ENCODE measurements around the gene SLC52A1.

Gene SLC52A1

GRCh38 chr17:5022171-5022711, 13.0 kb downstream of the SLC52A1 start:
- TF ChIP-seq REST (IDR thresholded peaks at IDR 0.05; ENCODE audit: insufficient read depth in 1 of 2, low read depth in 2 of 2, low read length in 2 of 2): no peak

- TF ChIP-seq SIN3A (IDR thresholded peaks at IDR 0.05; ENCODE audit: borderline replicate concordance, insufficient read depth, low read length) (no peak), POLR2AphosphoS5 (IDR thresholded peaks at IDR 0.05; ENCODE audit: low read depth, low read length) (no peak), FOXP2 (optimal IDR thresholded peaks at IDR 0.05; ENCODE audit: borderline replicate concordance, extremely low read depth, extremely low read length, insufficient read depth) (no peak), TAF1 (IDR thresholded peaks at IDR 0.05; ENCODE audit: borderline replicate concordance, insufficient read depth, low read length) (no peak), REST (IDR thresholded peaks at IDR 0.05; ENCODE audit: insufficient read depth in 1 of 2, low read depth in 2 of 2, low read length in 2 of 2) (no peak)
Measured at GRCh38 chr17:5020502-5021023, 14.7 kb downstream of the SLC52A1 start.

GRCh38 chr17:5019475-5019956, 15.7 kb downstream of the SLC52A1 start:
- TF ChIP-seq FOXP2 (optimal IDR thresholded peaks at IDR 0.05; ENCODE audit: borderline replicate concordance, extremely low read depth, extremely low read length, insufficient read depth): no peak
- TF ChIP-seq POLR2AphosphoS5 (IDR thresholded peaks at IDR 0.05; ENCODE audit: low read depth, low read length): no peak
- no peak for TF ChIP-seq REST (IDR thresholded peaks at IDR 0.05; ENCODE audit: insufficient read depth in 1 of 2, low read depth in 2 of 2, low read length in 2 of 2)
- TF ChIP-seq SIN3A (IDR thresholded peaks at IDR 0.05; ENCODE audit: borderline replicate concordance, insufficient read depth, low read length): no peak
- TF ChIP-seq TAF1 (IDR thresholded peaks at IDR 0.05; ENCODE audit: borderline replicate concordance, insufficient read depth, low read length): no peak

GRCh38 chr17:5014357-5014756, 20.9 kb downstream of the SLC52A1 start:
- TF ChIP-seq POLR2AphosphoS5 (IDR thresholded peaks at IDR 0.05; ENCODE audit: low read depth, low read length) (no peak), SIN3A (IDR thresholded peaks at IDR 0.05; ENCODE audit: borderline replicate concordance, insufficient read depth, low read length) (no peak), FOXP2 (optimal IDR thresholded peaks at IDR 0.05; ENCODE audit: borderline replicate concordance, extremely low read depth, extremely low read length, insufficient read depth) (no peak)

- no peak for TF ChIP-seq FOXP2 (optimal IDR thresholded peaks at IDR 0.05; ENCODE audit: borderline replicate concordance, extremely low read depth, extremely low read length, insufficient read depth)
- TF ChIP-seq SIN3A (IDR thresholded peaks at IDR 0.05; ENCODE audit: borderline replicate concordance, insufficient read depth, low read length): no peak
- TF ChIP-seq REST (IDR thresholded peaks at IDR 0.05; ENCODE audit: insufficient read depth in 1 of 2, low read depth in 2 of 2, low read length in 2 of 2): no peak
- TF ChIP-seq TAF1 (IDR thresholded peaks at IDR 0.05; ENCODE audit: borderline replicate concordance, insufficient read depth, low read length): no peak
- TF ChIP-seq POLR2AphosphoS5 (IDR thresholded peaks at IDR 0.05; ENCODE audit: low read depth, low read length): no peak
Measured at GRCh38 chr17:5011928-5012327, 23.3 kb downstream of the SLC52A1 start.
